Natural killer cell (primary cell): ENCODE measurements around the gene NR5A1. TPM values are rescaled to one million over a fixed set of nuclear protein-coding genes. Genes with fewer than 3 reads are reported as not detected.

Source experiments
- ATAC-seq, 3 donors: fragments of 150-1000 bp in 2 of 3; fragments of 200-7000 bp in 1 of 3; cut with Tn5 transposase; 1 replicate in 1 of 3; 2 replicates in 2 of 3; pipeline ENCODE4 v1.10.0; 2021; ENCODE audit warnings: mild to moderate bottlenecking in 2 of 3, moderate library complexity in 2 of 3
- DNase-seq, 2 donors: peaks; one replicate each; pipeline versions ENCODE4 v3.0.0 to v3.0.0-alpha.2; 2013 to 2021; ENCODE audit warnings: mixed read lengths in 1 of 2
- H3K27ac ChIP-seq: one replicate; pipeline ENCODE4 v1.5.1; 2013; ENCODE audit warnings: mild to moderate bottlenecking, low read length
- H3K27me3 ChIP-seq: one replicate; pipeline ENCODE4 v1.6.1; 2013; ENCODE audit warnings: low read length; ENCODE audit not compliant: control insufficient read depth, insufficient read depth
- H3K36me3 ChIP-seq: one replicate; pipeline ENCODE4 v1.6.1; 2013; ENCODE audit warnings: low read length; ENCODE audit not compliant: control insufficient read depth, insufficient read depth
- H3K4me1 ChIP-seq: one replicate; pipeline ENCODE4 v1.6.1; 2013; ENCODE audit warnings: low read length; ENCODE audit not compliant: control insufficient read depth, insufficient read depth
- H3K4me3 ChIP-seq: one replicate; pipeline ENCODE4 v1.5.1; 2013; ENCODE audit warnings: low read length
- H3K9me3 ChIP-seq: one replicate; pipeline ENCODE4 v1.6.1; 2013; ENCODE audit warnings: low read length; ENCODE audit not compliant: control insufficient read depth, insufficient read depth
- H3K27ac Mint-ChIP-seq, 2 donors: one replicate each; pipeline ENCODE4 v1.8.0; 2022; ENCODE audit warnings: mild to moderate bottlenecking in 2 of 2, mixed read lengths in 2 of 2, moderate library complexity in 1 of 2
- H3K27me3 Mint-ChIP-seq, 2 donors: one replicate each; pipeline ENCODE4 v1.8.0; 2022; ENCODE audit warnings: low read depth in 2 of 2, mixed read lengths in 2 of 2
- H3K36me3 Mint-ChIP-seq: one replicate; pipeline ENCODE4 v1.8.0; 2022; ENCODE audit warnings: mixed read lengths
- H3K4me1 Mint-ChIP-seq, 2 donors: one replicate each; pipeline ENCODE4 v1.8.0; 2022; ENCODE audit warnings: mixed read lengths in 2 of 2
- H3K4me3 Mint-ChIP-seq: one replicate; pipeline ENCODE4 v1.8.0; 2022; ENCODE audit warnings: mild to moderate bottlenecking, moderate library complexity, mixed read lengths
- H3K9me3 Mint-ChIP-seq, 2 donors: one replicate each; pipeline ENCODE4 v1.8.0; 2022; ENCODE audit warnings: mixed read lengths in 2 of 2
- CTCF ChIP-seq: fragments of 200-600 bp; IDR thresholded peaks from one replicate; pipeline ENCODE4 v1.8.0; 2022; ENCODE audit warnings: antibody characterized with exemption
- WGBS: methylation state at CpG from one replicate; pipeline ENCODE4 v1.1.7; 2013; ENCODE audit warnings: missing lambda C conversion rate; ENCODE audit not compliant: insufficient coverage; 5-methylcytosine and 5-hydroxymethylcytosine counted together
- intact Hi-C: fragments of 100-400 bp; cut with micrococcal nuclease; formaldehyde crosslinking; loops from one replicate; pipeline ENCODE4 v1.14.2; 2022
- total RNA-seq, 4 donors: library from RNA; stranded (reverse); fragments of 120-200 nt in 1 of 4; gene quantifications; one replicate each; pipeline versions ENCODE4 v1.2.3 to v1.2.4, GENCODE V29; 2013 to 2022

The NR5A1 gene
- total RNA-seq, 3 donors from 2014 or later (not counting 1 experiment from before 2014, with no cell fraction given), result not detected

- no peaks in the 10 kb centered on the region for H3K9me3 ChIP-seq
- no peaks in the 10 kb centered on the region for H3K4me1 ChIP-seq
- H3K36me3 ChIP-seq, result no peaks in the 10 kb centered on the region
- no peak overlapping the region for H3K4me3 ChIP-seq
- H3K4me1 Mint-ChIP-seq, result no peaks in the 10 kb centered on the region
- 82% methylated on average over 13 of the region's 13 CpGs for WGBS
- H3K27me3 ChIP-seq, result no peaks in the 10 kb centered on the region
- DNase-seq, result no peak
- H3K36me3 Mint-ChIP-seq, result no peaks in the 10 kb centered on the region
- H3K27me3 Mint-ChIP-seq, result no peaks in the 10 kb centered on the region
- intact Hi-C loops, result no loop called here
- H3K4me3 Mint-ChIP-seq, result no peak overlapping the region
- no peaks in the 10 kb centered on the region for H3K9me3 Mint-ChIP-seq
- no peak overlapping the region for H3K27ac Mint-ChIP-seq
- no peak for ATAC-seq
- no peak overlapping the region for H3K27ac ChIP-seq
- no peak for TF ChIP-seq CTCF
Observed at GRCh38 chr9:124489222-124489621, 18.0 kb downstream of the NR5A1 start.

GRCh38 chr9:124488641-124489210 lies 18.5 kb downstream of the NR5A1 start:
- no peak overlapping the region for H3K4me3 Mint-ChIP-seq
- H3K9me3 Mint-ChIP-seq, result no peaks in the 10 kb centered on the region
- no peaks in the 10 kb centered on the region for H3K36me3 ChIP-seq
- WGBS, result 93% methylated on average over 8 of the region's 8 CpGs
- no peaks in the 10 kb centered on the region for H3K27me3 ChIP-seq
- no peaks in the 10 kb centered on the region for H3K4me1 Mint-ChIP-seq
- no peak overlapping the region for H3K4me3 ChIP-seq
- DNase-seq (no peak), ATAC-seq (no peak)
- no peaks in the 10 kb centered on the region for H3K4me1 ChIP-seq
- H3K27ac ChIP-seq, result no peak overlapping the region
- H3K36me3 Mint-ChIP-seq, result no peaks in the 10 kb centered on the region
- intact Hi-C loops, result no loop called here
- peaks cover 2 to 5% of the 10 kb centered on the region in 2 donors for H3K27me3 Mint-ChIP-seq
- H3K27ac Mint-ChIP-seq, result no peak overlapping the region
- no peaks in the 10 kb centered on the region for H3K9me3 ChIP-seq
- TF ChIP-seq CTCF, result no peak

- Mint-ChIP-seq H3K27ac (no peak overlapping the region), H3K27me3 (peaks cover 2 to 5% of the 10 kb centered on the region in 2 donors), H3K9me3 (no peaks in the 10 kb centered on the region), H3K4me1 (no peaks in the 10 kb centered on the region), H3K4me3 (no peak overlapping the region), H3K36me3 (no peaks in the 10 kb centered on the region)
- no peak for ATAC-seq
- Histone ChIP-seq H3K4me1 (no peaks in the 10 kb centered on the region), H3K27me3 (no peaks in the 10 kb centered on the region), H3K4me3 (no peak overlapping the region), H3K27ac (no peak overlapping the region), H3K9me3 (no peaks in the 10 kb centered on the region), H3K36me3 (no peaks in the 10 kb centered on the region)
- intact Hi-C loops, result no loop called here
- no peak for TF ChIP-seq CTCF
- 86% methylated on average over 40 of the region's 40 CpGs for WGBS
- DNase-seq, result no peak
Observed at GRCh38 chr9:124487260-124488182, 19.7 kb downstream of the NR5A1 start.
